HepG2 (cell line): ENCODE measurements around the gene MT1A. TPM values are rescaled to one million over a fixed set of nuclear protein-coding genes. Genes with fewer than 3 reads are reported as not detected.
A peak's percentile ranks its signal among the peaks of the same experiment; 100 is the strongest.

ENCODE experiments used
- ELF3 ChIP-seq: IDR thresholded peaks from 2 replicates; pipeline ENCODE4 v1.6.1; 2016; ENCODE audit warnings: missing genetic modification reagents, missing compliant biosample characterization
- ISL2 ChIP-seq: sonication (generic); formaldehyde crosslinking; IDR thresholded peaks from 2 replicates; pipeline ENCODE4 v1.5.0; 2020; ENCODE audit warnings: missing genetic modification reagents
- KLF11 ChIP-seq: IDR thresholded peaks from 2 replicates; pipeline ENCODE4 v1.6.1; 2016; ENCODE audit warnings: missing compliant biosample characterization
- NCOA1 ChIP-seq: sonication (generic); formaldehyde crosslinking; IDR thresholded peaks from 2 replicates; pipeline ENCODE4 v1.9.0; 2021; ENCODE audit warnings: missing genetic modification reagents
- NFIC ChIP-seq: IDR thresholded peaks from 2 replicates; pipeline ENCODE4 v1.6.1; 2012; ENCODE audit warnings: mild to moderate bottlenecking, low read length, inconsistent platforms
- NONO ChIP-seq, 2 experiments: fragments of 450-650 bp in 1 of 2; sonication (generic) in 1 of 2; formaldehyde crosslinking in 1 of 2; IDR thresholded peaks in 1 of 2; conservative IDR thresholded peaks in 1 of 2; 2 replicates each; pipeline versions ENCODE4 v1.6.1 to v1.8.0; 2017 to 2022; ENCODE audit warnings: mild to moderate bottlenecking in 1 of 2, missing genetic modification reagents in 1 of 2, moderate library complexity in 1 of 2
- YEATS4 ChIP-seq: sonication (generic); formaldehyde crosslinking; IDR thresholded peaks from 2 replicates; pipeline ENCODE4 v1.4.0; 2020; ENCODE audit warnings: missing genetic modification reagents, borderline replicate concordance
- ZNF224 ChIP-seq: sonication (generic); formaldehyde crosslinking; IDR thresholded peaks from 2 replicates; pipeline ENCODE4 v1.5.0; 2020; ENCODE audit warnings: mild to moderate bottlenecking, missing genetic modification reagents
- ZNF501 ChIP-seq: sonication (generic); formaldehyde crosslinking; IDR thresholded peaks from 2 replicates; pipeline ENCODE4 v1.5.1; 2020; ENCODE audit warnings: mild to moderate bottlenecking, moderate library complexity, missing genetic modification reagents
- ZNF550 ChIP-seq: sonication (generic); formaldehyde crosslinking; IDR thresholded peaks from 2 replicates; pipeline ENCODE4 v1.4.0; 2020; ENCODE audit warnings: mild to moderate bottlenecking, missing genetic modification reagents, borderline replicate concordance
- polyA plus RNA-seq, 8 experiments: library from polyadenylated mRNA; depleted of rRNA in 3 of 8; stranded (reverse) in 7 of 8; unstranded in 1 of 8; fragments of >200 nt; fragmentation: Illumina TruSeq in 4 of 8; extraction: Trizol in 4 of 8; gene quantifications; 2 replicates each; pipeline versions ENCODE4 v1.2.1 to v1.2.3, GENCODE V29; 2011 to 2016; ENCODE audit warnings: low read depth in 4 of 8, missing spikeins in 1 of 8, mixed read lengths in 1 of 8; ENCODE audit not compliant: insufficient read depth in 1 of 8
- total RNA-seq, 5 experiments: library from RNA; depleted of rRNA; stranded (reverse); fragments of >200 nt; fragmentation: Illumina TruSeq; extraction: Trizol; gene quantifications; 2 replicates each; pipeline ENCODE4 v1.2.3, GENCODE V29; 2016; ENCODE audit warnings: low read depth in 1 of 5
- TF ChIP-seq, protein P1 (sequence below): sonication (generic); formaldehyde crosslinking; IDR thresholded peaks from 2 replicates; pipeline ENCODE4 v1.5.1; 2020; ENCODE audit warnings: mild to moderate bottlenecking, missing genetic modification reagents, moderate library complexity
- TF ChIP-seq, protein P2 (sequence below): IDR thresholded peaks from 2 replicates; pipeline ENCODE4 v1.6.1; 2016
- TF ChIP-seq, protein P3 (sequence below): sonication (generic); formaldehyde crosslinking; conservative IDR thresholded peaks from 2 replicates; pipeline ENCODE4 v1.4.0; 2020; ENCODE audit warnings: mild to moderate bottlenecking, missing genetic modification reagents, moderate library complexity
- TF ChIP-seq, protein P4 (sequence below): sonication (generic); formaldehyde crosslinking; IDR thresholded peaks from 2 replicates; pipeline ENCODE4 v1.4.0; 2020; ENCODE audit warnings: missing genetic modification reagents
- TF ChIP-seq, protein P5 (sequence below): sonication (generic); formaldehyde crosslinking; IDR thresholded peaks from 2 replicates; pipeline ENCODE4 v1.5.1; 2020; ENCODE audit warnings: missing genetic modification reagents, mild to moderate bottlenecking, borderline replicate concordance
- TF ChIP-seq, protein P6 (sequence below): sonication (generic); formaldehyde crosslinking; IDR thresholded peaks from 2 replicates; pipeline ENCODE4 v1.4.0; 2020; ENCODE audit warnings: mild to moderate bottlenecking, missing genetic modification reagents

Gene MT1A
- total and polyA plus RNA-seq, 2 of the 13 experiments (the other 11 are each of a cell fraction or from before 2014, with no cell fraction given) = 8.3 to 10.4 TPM

DNA sequence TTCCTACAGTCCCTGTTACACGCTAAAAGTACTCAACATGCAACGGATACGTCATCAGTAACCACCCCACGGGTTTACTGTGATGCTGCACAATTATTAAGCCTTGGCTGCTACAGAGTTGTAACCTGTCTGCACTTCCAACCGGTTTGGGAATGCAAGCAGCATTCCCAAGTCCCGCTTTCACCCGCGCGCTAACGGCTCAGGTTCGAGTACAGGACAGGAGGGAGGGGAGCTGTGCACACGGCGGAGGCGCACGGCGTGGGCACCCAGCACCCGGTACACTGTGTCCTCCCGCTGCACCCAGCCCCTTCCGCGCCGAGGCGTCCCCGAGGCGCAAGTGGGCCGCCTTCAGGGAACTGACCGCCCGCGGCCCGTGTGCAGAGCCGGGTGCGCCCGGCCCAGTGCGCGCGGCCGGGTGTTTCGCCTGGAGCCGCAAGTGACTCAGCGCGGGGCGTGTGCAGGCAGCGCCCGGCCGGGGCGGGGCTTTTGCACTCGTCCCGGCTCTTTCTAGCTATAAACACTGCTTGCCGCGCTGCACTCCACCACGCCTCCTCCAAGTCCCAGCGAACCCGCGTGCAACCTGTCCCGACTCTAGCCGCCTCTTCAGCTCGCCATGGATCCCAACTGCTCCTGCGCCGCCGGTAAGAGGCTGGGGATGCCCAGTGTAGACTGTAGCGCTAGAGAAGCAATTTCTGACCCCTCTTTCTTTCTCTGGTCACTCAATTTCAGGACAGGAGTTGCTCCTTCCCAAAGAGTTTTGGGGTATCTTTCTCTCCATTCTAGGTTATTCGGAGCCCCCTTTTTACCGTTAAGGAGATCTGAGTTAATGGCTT, 30.2 kb upstream of the MT1A start, which contains the start of gene MT2A (continued):
- TF ChIP-seq, protein P1, sequence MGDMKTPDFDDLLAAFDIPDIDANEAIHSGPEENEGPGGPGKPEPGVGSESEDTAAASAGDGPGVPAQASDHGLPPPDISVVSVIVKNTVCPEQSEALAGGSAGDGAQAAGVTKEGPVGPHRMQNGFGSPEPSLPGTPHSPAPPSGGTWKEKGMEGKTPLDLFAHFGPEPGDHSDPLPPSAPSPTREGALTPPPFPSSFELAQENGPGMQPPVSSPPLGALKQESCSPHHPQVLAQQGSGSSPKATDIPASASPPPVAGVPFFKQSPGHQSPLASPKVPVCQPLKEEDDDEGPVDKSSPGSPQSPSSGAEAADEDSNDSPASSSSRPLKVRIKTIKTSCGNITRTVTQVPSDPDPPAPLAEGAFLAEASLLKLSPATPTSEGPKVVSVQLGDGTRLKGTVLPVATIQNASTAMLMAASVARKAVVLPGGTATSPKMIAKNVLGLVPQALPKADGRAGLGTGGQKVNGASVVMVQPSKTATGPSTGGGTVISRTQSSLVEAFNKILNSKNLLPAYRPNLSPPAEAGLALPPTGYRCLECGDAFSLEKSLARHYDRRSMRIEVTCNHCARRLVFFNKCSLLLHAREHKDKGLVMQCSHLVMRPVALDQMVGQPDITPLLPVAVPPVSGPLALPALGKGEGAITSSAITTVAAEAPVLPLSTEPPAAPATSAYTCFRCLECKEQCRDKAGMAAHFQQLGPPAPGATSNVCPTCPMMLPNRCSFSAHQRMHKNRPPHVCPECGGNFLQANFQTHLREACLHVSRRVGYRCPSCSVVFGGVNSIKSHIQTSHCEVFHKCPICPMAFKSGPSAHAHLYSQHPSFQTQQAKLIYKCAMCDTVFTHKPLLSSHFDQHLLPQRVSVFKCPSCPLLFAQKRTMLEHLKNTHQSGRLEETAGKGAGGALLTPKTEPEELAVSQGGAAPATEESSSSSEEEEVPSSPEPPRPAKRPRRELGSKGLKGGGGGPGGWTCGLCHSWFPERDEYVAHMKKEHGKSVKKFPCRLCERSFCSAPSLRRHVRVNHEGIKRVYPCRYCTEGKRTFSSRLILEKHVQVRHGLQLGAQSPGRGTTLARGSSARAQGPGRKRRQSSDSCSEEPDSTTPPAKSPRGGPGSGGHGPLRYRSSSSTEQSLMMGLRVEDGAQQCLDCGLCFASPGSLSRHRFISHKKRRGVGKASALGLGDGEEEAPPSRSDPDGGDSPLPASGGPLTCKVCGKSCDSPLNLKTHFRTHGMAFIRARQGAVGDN (CRISPR knock-in tag) = peak; percentile 85
- TF ChIP-seq ELF3 = no peak; the same call in 1 of the 2 replicates
- TF ChIP-seq NONO (IDR thresholded peaks at IDR 0.05) = no peak
- TF ChIP-seq NONO (CRISPR knock-in tag; conservative IDR thresholded peaks at IDR 0.05) = peak; percentile 94
- TF ChIP-seq, protein P2, sequence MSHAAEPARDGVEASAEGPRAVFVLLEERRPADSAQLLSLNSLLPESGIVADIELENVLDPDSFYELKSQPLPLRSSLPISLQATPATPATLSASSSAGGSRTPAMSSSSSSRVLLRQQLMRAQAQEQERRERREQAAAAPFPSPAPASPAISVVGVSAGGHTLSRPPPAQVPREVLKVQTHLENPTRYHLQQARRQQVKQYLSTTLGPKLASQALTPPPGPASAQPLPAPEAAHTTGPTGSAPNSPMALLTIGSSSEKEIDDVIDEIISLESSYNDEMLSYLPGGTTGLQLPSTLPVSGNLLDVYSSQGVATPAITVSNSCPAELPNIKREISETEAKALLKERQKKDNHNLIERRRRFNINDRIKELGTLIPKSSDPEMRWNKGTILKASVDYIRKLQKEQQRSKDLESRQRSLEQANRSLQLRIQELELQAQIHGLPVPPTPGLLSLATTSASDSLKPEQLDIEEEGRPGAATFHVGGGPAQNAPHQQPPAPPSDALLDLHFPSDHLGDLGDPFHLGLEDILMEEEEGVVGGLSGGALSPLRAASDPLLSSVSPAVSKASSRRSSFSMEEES = no peak
- TF ChIP-seq ISL2 (CRISPR knock-in tag) = peak; percentile 77
- peak; percentile 36; the same call in 1 of the 2 replicates for TF ChIP-seq ZNF501 (CRISPR knock-in tag)
- TF ChIP-seq, protein P3, sequence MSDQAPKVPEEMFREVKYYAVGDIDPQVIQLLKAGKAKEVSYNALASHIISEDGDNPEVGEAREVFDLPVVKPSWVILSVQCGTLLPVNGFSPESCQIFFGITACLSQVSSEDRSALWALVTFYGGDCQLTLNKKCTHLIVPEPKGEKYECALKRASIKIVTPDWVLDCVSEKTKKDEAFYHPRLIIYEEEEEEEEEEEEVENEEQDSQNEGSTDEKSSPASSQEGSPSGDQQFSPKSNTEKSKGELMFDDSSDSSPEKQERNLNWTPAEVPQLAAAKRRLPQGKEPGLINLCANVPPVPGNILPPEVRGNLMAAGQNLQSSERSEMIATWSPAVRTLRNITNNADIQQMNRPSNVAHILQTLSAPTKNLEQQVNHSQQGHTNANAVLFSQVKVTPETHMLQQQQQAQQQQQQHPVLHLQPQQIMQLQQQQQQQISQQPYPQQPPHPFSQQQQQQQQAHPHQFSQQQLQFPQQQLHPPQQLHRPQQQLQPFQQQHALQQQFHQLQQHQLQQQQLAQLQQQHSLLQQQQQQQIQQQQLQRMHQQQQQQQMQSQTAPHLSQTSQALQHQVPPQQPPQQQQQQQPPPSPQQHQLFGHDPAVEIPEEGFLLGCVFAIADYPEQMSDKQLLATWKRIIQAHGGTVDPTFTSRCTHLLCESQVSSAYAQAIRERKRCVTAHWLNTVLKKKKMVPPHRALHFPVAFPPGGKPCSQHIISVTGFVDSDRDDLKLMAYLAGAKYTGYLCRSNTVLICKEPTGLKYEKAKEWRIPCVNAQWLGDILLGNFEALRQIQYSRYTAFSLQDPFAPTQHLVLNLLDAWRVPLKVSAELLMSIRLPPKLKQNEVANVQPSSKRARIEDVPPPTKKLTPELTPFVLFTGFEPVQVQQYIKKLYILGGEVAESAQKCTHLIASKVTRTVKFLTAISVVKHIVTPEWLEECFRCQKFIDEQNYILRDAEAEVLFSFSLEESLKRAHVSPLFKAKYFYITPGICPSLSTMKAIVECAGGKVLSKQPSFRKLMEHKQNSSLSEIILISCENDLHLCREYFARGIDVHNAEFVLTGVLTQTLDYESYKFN (CRISPR knock-in tag) = peak; percentile 57
- TF ChIP-seq KLF11 (CRISPR knock-in tag) = peak; percentile 14; the same call in 1 of the 2 replicates
- TF ChIP-seq NCOA1 (CRISPR knock-in tag) = peak; percentile 70; the same call in 1 of the 2 replicates
- peak; percentile 87; the same call in 1 of the 2 replicates for TF ChIP-seq ZNF550 (CRISPR knock-in tag)
- TF ChIP-seq, protein P4, sequence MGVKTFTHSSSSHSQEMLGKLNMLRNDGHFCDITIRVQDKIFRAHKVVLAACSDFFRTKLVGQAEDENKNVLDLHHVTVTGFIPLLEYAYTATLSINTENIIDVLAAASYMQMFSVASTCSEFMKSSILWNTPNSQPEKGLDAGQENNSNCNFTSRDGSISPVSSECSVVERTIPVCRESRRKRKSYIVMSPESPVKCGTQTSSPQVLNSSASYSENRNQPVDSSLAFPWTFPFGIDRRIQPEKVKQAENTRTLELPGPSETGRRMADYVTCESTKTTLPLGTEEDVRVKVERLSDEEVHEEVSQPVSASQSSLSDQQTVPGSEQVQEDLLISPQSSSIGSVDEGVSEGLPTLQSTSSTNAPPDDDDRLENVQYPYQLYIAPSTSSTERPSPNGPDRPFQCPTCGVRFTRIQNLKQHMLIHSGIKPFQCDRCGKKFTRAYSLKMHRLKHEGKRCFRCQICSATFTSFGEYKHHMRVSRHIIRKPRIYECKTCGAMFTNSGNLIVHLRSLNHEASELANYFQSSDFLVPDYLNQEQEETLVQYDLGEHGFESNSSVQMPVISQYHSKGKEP (CRISPR knock-in tag) = no peak
- TF ChIP-seq, protein P5, sequence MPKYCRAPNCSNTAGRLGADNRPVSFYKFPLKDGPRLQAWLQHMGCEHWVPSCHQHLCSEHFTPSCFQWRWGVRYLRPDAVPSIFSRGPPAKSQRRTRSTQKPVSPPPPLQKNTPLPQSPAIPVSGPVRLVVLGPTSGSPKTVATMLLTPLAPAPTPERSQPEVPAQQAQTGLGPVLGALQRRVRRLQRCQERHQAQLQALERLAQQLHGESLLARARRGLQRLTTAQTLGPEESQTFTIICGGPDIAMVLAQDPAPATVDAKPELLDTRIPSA (CRISPR knock-in tag) = no peak
- TF ChIP-seq, protein P6, sequence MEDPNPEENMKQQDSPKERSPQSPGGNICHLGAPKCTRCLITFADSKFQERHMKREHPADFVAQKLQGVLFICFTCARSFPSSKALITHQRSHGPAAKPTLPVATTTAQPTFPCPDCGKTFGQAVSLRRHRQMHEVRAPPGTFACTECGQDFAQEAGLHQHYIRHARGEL (CRISPR knock-in tag) = no peak
- no peak for TF ChIP-seq NFIC
- TF ChIP-seq ZNF224 (CRISPR knock-in tag) = peak; percentile 63; the same call in 1 of the 2 replicates
- peak; percentile 62; the same call in 1 of the 2 replicates for TF ChIP-seq YEATS4
